ENCODE data around the gene GPRC6A. TPM values are rescaled to one million over a fixed set of nuclear protein-coding genes. Genes with fewer than 3 reads are reported as not detected.

Gene GPRC6A, protein sequence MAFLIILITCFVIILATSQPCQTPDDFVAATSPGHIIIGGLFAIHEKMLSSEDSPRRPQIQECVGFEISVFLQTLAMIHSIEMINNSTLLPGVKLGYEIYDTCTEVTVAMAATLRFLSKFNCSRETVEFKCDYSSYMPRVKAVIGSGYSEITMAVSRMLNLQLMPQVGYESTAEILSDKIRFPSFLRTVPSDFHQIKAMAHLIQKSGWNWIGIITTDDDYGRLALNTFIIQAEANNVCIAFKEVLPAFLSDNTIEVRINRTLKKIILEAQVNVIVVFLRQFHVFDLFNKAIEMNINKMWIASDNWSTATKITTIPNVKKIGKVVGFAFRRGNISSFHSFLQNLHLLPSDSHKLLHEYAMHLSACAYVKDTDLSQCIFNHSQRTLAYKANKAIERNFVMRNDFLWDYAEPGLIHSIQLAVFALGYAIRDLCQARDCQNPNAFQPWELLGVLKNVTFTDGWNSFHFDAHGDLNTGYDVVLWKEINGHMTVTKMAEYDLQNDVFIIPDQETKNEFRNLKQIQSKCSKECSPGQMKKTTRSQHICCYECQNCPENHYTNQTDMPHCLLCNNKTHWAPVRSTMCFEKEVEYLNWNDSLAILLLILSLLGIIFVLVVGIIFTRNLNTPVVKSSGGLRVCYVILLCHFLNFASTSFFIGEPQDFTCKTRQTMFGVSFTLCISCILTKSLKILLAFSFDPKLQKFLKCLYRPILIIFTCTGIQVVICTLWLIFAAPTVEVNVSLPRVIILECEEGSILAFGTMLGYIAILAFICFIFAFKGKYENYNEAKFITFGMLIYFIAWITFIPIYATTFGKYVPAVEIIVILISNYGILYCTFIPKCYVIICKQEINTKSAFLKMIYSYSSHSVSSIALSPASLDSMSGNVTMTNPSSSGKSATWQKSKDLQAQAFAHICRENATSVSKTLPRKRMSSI
- not detected in 2 replicates for total RNA-seq (2016; rRNA removed; fragmentation: Illumina TruSeq; extraction: Trizol)
- total RNA-seq (2016; cell fraction: cytosol; rRNA removed; fragmentation: Illumina TruSeq; extraction: Trizol; ENCODE audit: low read depth): not detected in 2 replicates
- total RNA-seq (2016; cell fraction: insoluble cytoplasmic fraction; rRNA removed; fragmentation: Illumina TruSeq; extraction: Trizol): not detected in 2 replicates
- total RNA-seq (2016; cell fraction: membrane; rRNA removed; fragmentation: Illumina TruSeq; extraction: Trizol): not detected in 2 replicates
- not detected in 2 replicates for total RNA-seq (2016; cell fraction: nucleus; rRNA removed; fragmentation: Illumina TruSeq; extraction: Trizol)
- polyA plus RNA-seq (2011; rRNA removed): not detected in 2 replicates
- not detected in 2 replicates for polyA plus RNA-seq (2011; cell fraction: cytosol; rRNA removed)
- not detected in 2 replicates for polyA plus RNA-seq (2011; cell fraction: nucleus; rRNA removed)
- polyA plus RNA-seq (2012): not detected in 2 replicates
- polyA plus RNA-seq (2016; cell fraction: cytosol; fragmentation: Illumina TruSeq; extraction: Trizol; ENCODE audit: low read depth): not detected in 2 replicates
- not detected in 2 replicates for polyA plus RNA-seq (2016; cell fraction: insoluble cytoplasmic fraction; fragmentation: Illumina TruSeq; extraction: Trizol; ENCODE audit: low read depth)
- not detected in 2 replicates for polyA plus RNA-seq (2016; cell fraction: membrane; fragmentation: Illumina TruSeq; extraction: Trizol; ENCODE audit: low read depth)
- polyA plus RNA-seq (2016; cell fraction: nucleus; fragmentation: Illumina TruSeq; extraction: Trizol; ENCODE audit: insufficient read depth, low read depth): not detected in 2 replicates
- not detected in 2 replicates for polyA minus RNA-seq (2011; rRNA and poly(A)+ RNA removed; ENCODE audit: low replicate concordance)
- polyA minus RNA-seq (2011; cell fraction: cytosol; rRNA and poly(A)+ RNA removed): not detected in 2 replicates
- polyA minus RNA-seq (2011; cell fraction: nucleus; rRNA and poly(A)+ RNA removed): not detected in 2 replicates
- percentile 7 among the genes with signal in this experiment for Bru-seq, nascent RNA
- BruChase-seq, experiment 1, labeled RNA remaining after a 6-hour chase: percentile 3 among the genes with signal in this experiment
- BruChase-seq, experiment 2, labeled RNA remaining after a 2-hour chase: percentile 4 among the genes with signal in this experiment
- long read RNA-seq, experiment 1: 0 reads
- long read RNA-seq, experiment 2: 0 reads

DNA sequence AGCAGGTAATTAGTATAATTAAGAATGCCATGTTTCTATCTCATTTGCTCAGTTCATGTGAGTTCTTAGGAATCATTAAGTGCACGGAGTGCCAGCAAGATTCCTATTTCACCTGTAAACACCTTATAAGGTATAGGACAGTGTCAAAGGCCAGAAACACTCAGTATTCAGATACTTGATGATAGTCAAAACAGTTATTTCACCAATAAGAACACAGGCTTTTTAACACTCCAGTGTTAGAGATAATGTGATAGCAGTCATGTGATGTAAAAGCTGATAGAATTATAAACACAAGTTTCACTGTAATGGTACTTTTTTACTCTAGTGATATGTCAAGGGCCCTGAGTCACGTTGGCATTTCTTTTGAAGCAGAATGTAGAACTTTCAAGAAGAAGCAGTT is at the start of gene GPRC6A:
Gene GPRC6A, minus strand, starts transcription at position 101 of the 400 bp plus-strand sequence. Its CDS starts 70 bp downstream, at position 31.
- Histone ChIP-seq H3K27me3 (ENCODE audit: control insufficient read depth in 1 of 2, insufficient read depth in 2 of 2, low read length in 2 of 2) (no peaks in the 10 kb centered on the region; a peak in 1 of 5 replicates), H3K4me3 (replicated peaks in 1 of 3; ENCODE audit: insufficient read depth in 1 of 3, low read depth in 2 of 3, low read length in 3 of 3) (no peak within 1 kb of the TSS), H3K4me1 (ENCODE audit: insufficient read depth, low read length) (no peaks in the 10 kb centered on the region), H3K4me2 (ENCODE audit: low read depth, low read length) (no peak within 1 kb of the TSS), H4K20me1 (ENCODE audit: insufficient read depth, low read length) (no peaks in the 10 kb centered on the region), H3K9ac (ENCODE audit: insufficient read depth, low read depth, low read length) (no peak within 1 kb of the TSS), H2AFZ (ENCODE audit: low read length) (no peak within 1 kb of the TSS), H3K79me2 (ENCODE audit: insufficient read depth, low read length) (no peaks in the 10 kb centered on the region), H3K9me3 (ENCODE audit: low read length) (no peaks in the 10 kb centered on the region), H3K27ac (ENCODE audit: extremely low read length, insufficient read depth, low read length) (no peak within 1 kb of the TSS), H3K36me3 (replicated peaks in 1 of 2; ENCODE audit: control insufficient read depth in 1 of 2, insufficient read depth in 2 of 2, low read length in 2 of 2) (no peaks in the 10 kb centered on the region)
- BruUV-seq (replicated peaks): no TSS peak
- no peak for ATAC-seq
- in situ Hi-C loops (cut with HindIII; ENCODE audit: extremely low pct_ligation_motif_present, low pct_unique_long_range_greater_than_20kb) (no loop called here), intact Hi-C loops (cut with micrococcal nuclease; ENCODE audit: unreplicated experiment) (no loop called here)
- FAIRE-seq: no peak
- CTCF ChIA-PET (ENCODE audit: low intra/inter-chr PET ratio, low total read pairs): no interaction called here
- no peak for TF ChIP-seq STAT5B (CRISPR knock-in tag; IDR thresholded peaks at IDR 0.05)
- no peak for TF ChIP-seq ZNF747 (CRISPR knock-in tag; IDR thresholded peaks at IDR 0.05; ENCODE audit: borderline replicate concordance)
- TF ChIP-seq MYC (CRISPR knock-in tag; IDR thresholded peaks at IDR 0.05; ENCODE audit: borderline replicate concordance): no peak
- no peak for TF ChIP-seq MEIS2 (CRISPR knock-in tag; IDR thresholded peaks at IDR 0.05)
- no peak for TF ChIP-seq ZNF775 (CRISPR knock-in tag; IDR thresholded peaks at IDR 0.05; ENCODE audit: borderline replicate concordance)
- TF ChIP-seq GFI1 (CRISPR knock-in tag; IDR thresholded peaks at IDR 0.05; ENCODE audit: borderline replicate concordance): no peak
- no peak for TF ChIP-seq EEA1 (CRISPR knock-in tag; IDR thresholded peaks at IDR 0.05; ENCODE audit: borderline replicate concordance)
- no peak for TF ChIP-seq ZNF629 (CRISPR knock-in tag; conservative IDR thresholded peaks at IDR 0.05)
- TF ChIP-seq POLR2AphosphoS5 (IDR thresholded peaks at IDR 0.05; ENCODE audit: low read depth, low read length): no peak
- TF ChIP-seq, protein P1, sequence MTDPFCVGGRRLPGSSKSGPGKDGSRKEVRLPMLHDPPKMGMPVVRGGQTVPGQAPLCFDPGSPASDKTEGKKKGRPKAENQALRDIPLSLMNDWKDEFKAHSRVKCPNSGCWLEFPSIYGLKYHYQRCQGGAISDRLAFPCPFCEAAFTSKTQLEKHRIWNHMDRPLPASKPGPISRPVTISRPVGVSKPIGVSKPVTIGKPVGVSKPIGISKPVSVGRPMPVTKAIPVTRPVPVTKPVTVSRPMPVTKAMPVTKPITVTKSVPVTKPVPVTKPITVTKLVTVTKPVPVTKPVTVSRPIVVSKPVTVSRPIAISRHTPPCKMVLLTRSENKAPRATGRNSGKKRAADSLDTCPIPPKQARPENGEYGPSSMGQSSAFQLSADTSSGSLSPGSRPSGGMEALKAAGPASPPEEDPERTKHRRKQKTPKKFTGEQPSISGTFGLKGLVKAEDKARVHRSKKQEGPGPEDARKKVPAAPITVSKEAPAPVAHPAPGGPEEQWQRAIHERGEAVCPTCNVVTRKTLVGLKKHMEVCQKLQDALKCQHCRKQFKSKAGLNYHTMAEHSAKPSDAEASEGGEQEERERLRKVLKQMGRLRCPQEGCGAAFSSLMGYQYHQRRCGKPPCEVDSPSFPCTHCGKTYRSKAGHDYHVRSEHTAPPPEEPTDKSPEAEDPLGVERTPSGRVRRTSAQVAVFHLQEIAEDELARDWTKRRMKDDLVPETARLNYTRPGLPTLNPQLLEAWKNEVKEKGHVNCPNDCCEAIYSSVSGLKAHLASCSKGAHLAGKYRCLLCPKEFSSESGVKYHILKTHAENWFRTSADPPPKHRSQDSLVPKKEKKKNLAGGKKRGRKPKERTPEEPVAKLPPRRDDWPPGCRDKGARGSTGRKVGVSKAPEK (CRISPR knock-in tag; IDR thresholded peaks at IDR 0.05; ENCODE audit: borderline replicate concordance): no peak
- TF ChIP-seq KAT2B (IDR thresholded peaks at IDR 0.05; ENCODE audit: borderline replicate concordance, low read depth, low read length): no peak
- WGBS (ENCODE audit: low lambda C conversion rate): 3% methylated on average over 2 of the region's 2 CpGs
- no peak for DNase-seq (ENCODE audit: low spot score)
- POLR2A ChIA-PET: no interaction called here

Data from HepG2 (cell line).